Loucy (cell line): Measurements from ENCODE around the gene TRPM3.

Source experiments
- H2AFZ ChIP-seq: fragments of 200-600 bp; sonication (generic); 2 replicates; pipeline ENCODE4 v1.6.0; 2016; ENCODE audit warnings: antibody characterized with exemption, mild to moderate bottlenecking, low read length, moderate library complexity
- H3F3A ChIP-seq: fragments of 200-600 bp; 2 replicates; pipeline ENCODE4 v1.6.0; 2016; ENCODE audit warnings: antibody characterized with exemption, low read depth, mild to moderate bottlenecking
- H3K27me3 ChIP-seq: fragments of 200-600 bp; sonication (generic); 2 replicates; pipeline ENCODE4 v1.6.1; 2014; ENCODE audit warnings: low read length, mild to moderate bottlenecking; ENCODE audit not compliant: insufficient read depth, poor library complexity, severe bottlenecking
- H3K36me3 ChIP-seq: fragments of 200-600 bp; sonication (generic); 2 replicates; pipeline ENCODE4 v1.6.1; 2016; ENCODE audit warnings: low read length; ENCODE audit not compliant: insufficient read depth
- H3K4me1 ChIP-seq: fragments of 200-600 bp; sonication (generic); 2 replicates; pipeline ENCODE4 v1.5.1; 2014; ENCODE audit warnings: low read length, mild to moderate bottlenecking; ENCODE audit not compliant: insufficient read depth, poor library complexity, severe bottlenecking
- H3K4me2 ChIP-seq: fragments of 200-600 bp; sonication (generic); 2 replicates; pipeline ENCODE4 v1.6.0; 2014; ENCODE audit warnings: antibody characterized with exemption, low read length, low read depth, mild to moderate bottlenecking; ENCODE audit not compliant: poor library complexity, severe bottlenecking
- H3K4me3 ChIP-seq: fragments of 200-600 bp; sonication (generic); 2 replicates; pipeline ENCODE4 v1.5.1; 2014; ENCODE audit warnings: low read length, mild to moderate bottlenecking, mixed read lengths; ENCODE audit not compliant: poor library complexity, severe bottlenecking
- H3K79me2 ChIP-seq: fragments of 200-600 bp; sonication (generic); 2 replicates; pipeline ENCODE4 v1.6.1; 2014; ENCODE audit warnings: low read length; ENCODE audit not compliant: insufficient read depth
- H3K9ac ChIP-seq: fragments of 200-600 bp; sonication (generic); 2 replicates; pipeline ENCODE4 v1.6.0; 2014; ENCODE audit warnings: mild to moderate bottlenecking, low read depth, low read length, moderate library complexity; ENCODE audit not compliant: poor library complexity, severe bottlenecking
- H3K9me2 ChIP-seq: fragments of 200-600 bp; sonication (generic); replicated peaks from 2 replicates; pipeline ENCODE4 v1.6.1; 2016; ENCODE audit warnings: low read depth, low read length, mixed read lengths
- H3K9me3 ChIP-seq: fragments of 200-600 bp; sonication (generic); 2 replicates; pipeline ENCODE4 v1.6.1; 2014; ENCODE audit warnings: mild to moderate bottlenecking, antibody characterized with exemption, low read length, low read depth; ENCODE audit not compliant: insufficient read depth
- H4K20me1 ChIP-seq: fragments of 200-600 bp; sonication (generic); 2 replicates; pipeline ENCODE4 v1.6.0; 2014; ENCODE audit warnings: antibody characterized with exemption, low read length, mild to moderate bottlenecking; ENCODE audit not compliant: insufficient read depth, poor library complexity, severe bottlenecking
- CTCF ChIP-seq: fragments of 200-600 bp; sonication (generic); conservative IDR thresholded peaks from 2 replicates; pipeline ENCODE4 v1.5.1; 2014; ENCODE audit warnings: mild to moderate bottlenecking, antibody characterized with exemption, low read length
- EZH2phosphoT487 ChIP-seq: fragments of 200-600 bp; IDR thresholded peaks from 2 replicates; pipeline ENCODE4 v1.6.1; 2018; ENCODE audit warnings: antibody characterized with exemption, mild to moderate bottlenecking, moderate library complexity, borderline replicate concordance

Gene TRPM3

GRCh38 chr9:70614786-70615463 is 506.5 kb downstream of the TRPM3 start:
- H3K9me2 ChIP-seq, result no peaks in the 10 kb centered on the region
- no peaks in the 10 kb centered on the region for H3K36me3 ChIP-seq
- no peaks in the 10 kb centered on the region for H3K27me3 ChIP-seq
- TF ChIP-seq EZH2phosphoT487 (no peak), CTCF (no peak)
- H3K4me1 ChIP-seq, result no peaks in the 10 kb centered on the region
- no peak overlapping the region for H2AFZ ChIP-seq
- H3K4me3 ChIP-seq, result no peak overlapping the region
- no peak overlapping the region for H3K4me2 ChIP-seq
- H3K79me2 ChIP-seq, result no peaks in the 10 kb centered on the region
- H3K9ac ChIP-seq, result no peak overlapping the region
- H4K20me1 ChIP-seq, result no peaks in the 10 kb centered on the region
- H3K9me3 ChIP-seq, result no peaks in the 10 kb centered on the region
- H3F3A ChIP-seq, result no peaks in the 10 kb centered on the region

GRCh38 chr9:70613024-70613768 is 508.2 kb downstream of the TRPM3 start:
- no peak for TF ChIP-seq EZH2phosphoT487
- TF ChIP-seq CTCF, result no peak
- H4K20me1 ChIP-seq, result no peaks in the 10 kb centered on the region
- no peaks in the 10 kb centered on the region for H3K79me2 ChIP-seq
- no peak overlapping the region for H3K4me2 ChIP-seq
- no peak overlapping the region for H3K9ac ChIP-seq
- no peaks in the 10 kb centered on the region for H3K36me3 ChIP-seq
- no peaks in the 10 kb centered on the region for H3K4me1 ChIP-seq
- no peaks in the 10 kb centered on the region for H3F3A ChIP-seq
- H3K9me2 ChIP-seq, result no peaks in the 10 kb centered on the region
- H3K9me3 ChIP-seq, result no peaks in the 10 kb centered on the region
- H3K27me3 ChIP-seq, result no peaks in the 10 kb centered on the region
- no peak overlapping the region for H3K4me3 ChIP-seq
- H2AFZ ChIP-seq, result no peak overlapping the region

- Histone ChIP-seq H2AFZ (no peak overlapping the region), H4K20me1 (no peaks in the 10 kb centered on the region), H3K27me3 (no peaks in the 10 kb centered on the region), H3K9me2 (no peaks in the 10 kb centered on the region), H3K4me1 (no peaks in the 10 kb centered on the region), H3K9me3 (no peaks in the 10 kb centered on the region), H3F3A (no peaks in the 10 kb centered on the region), H3K9ac (no peak overlapping the region), H3K4me3 (no peak overlapping the region), H3K36me3 (no peaks in the 10 kb centered on the region), H3K4me2 (no peak overlapping the region), H3K79me2 (no peaks in the 10 kb centered on the region)
- TF ChIP-seq EZH2phosphoT487, result no peak
- TF ChIP-seq CTCF, result no peak
Observed at GRCh38 chr9:70610287-70610644, 511.2 kb downstream of the TRPM3 start.
